Fibroblast of villous mesenchyme (primary cell): ENCODE data around the gene TMEM109. TPM values are rescaled to one million over a fixed set of nuclear protein-coding genes. Genes with fewer than 3 reads are reported as not detected.

Experiments used
- DNase-seq: peaks from one replicate; pipeline ENCODE4 v3.0.0-alpha.2; 2010; ENCODE audit warnings: low read depth
- H3K4me3 ChIP-seq: 2 replicates; pipeline ENCODE4 v1.5.1; 2011; ENCODE audit warnings: low read depth, mild to moderate bottlenecking, low read length
- total RNA-seq: library from RNA; depleted of rRNA; stranded (reverse); fragments of >200 nt; gene quantifications from 2 replicates; pipeline ENCODE4 v1.2.3, GENCODE V29; 2012
- TF ChIP-seq, protein P1 (sequence below): IDR thresholded peaks from 2 replicates; pipeline ENCODE4 v1.5.1; 2012; ENCODE audit warnings: low read depth, mild to moderate bottlenecking, low read length; ENCODE audit not compliant: insufficient read depth

TMEM109 gene
- total RNA-seq: 28.9 and 38.3 TPM in 2 replicates

DNA sequence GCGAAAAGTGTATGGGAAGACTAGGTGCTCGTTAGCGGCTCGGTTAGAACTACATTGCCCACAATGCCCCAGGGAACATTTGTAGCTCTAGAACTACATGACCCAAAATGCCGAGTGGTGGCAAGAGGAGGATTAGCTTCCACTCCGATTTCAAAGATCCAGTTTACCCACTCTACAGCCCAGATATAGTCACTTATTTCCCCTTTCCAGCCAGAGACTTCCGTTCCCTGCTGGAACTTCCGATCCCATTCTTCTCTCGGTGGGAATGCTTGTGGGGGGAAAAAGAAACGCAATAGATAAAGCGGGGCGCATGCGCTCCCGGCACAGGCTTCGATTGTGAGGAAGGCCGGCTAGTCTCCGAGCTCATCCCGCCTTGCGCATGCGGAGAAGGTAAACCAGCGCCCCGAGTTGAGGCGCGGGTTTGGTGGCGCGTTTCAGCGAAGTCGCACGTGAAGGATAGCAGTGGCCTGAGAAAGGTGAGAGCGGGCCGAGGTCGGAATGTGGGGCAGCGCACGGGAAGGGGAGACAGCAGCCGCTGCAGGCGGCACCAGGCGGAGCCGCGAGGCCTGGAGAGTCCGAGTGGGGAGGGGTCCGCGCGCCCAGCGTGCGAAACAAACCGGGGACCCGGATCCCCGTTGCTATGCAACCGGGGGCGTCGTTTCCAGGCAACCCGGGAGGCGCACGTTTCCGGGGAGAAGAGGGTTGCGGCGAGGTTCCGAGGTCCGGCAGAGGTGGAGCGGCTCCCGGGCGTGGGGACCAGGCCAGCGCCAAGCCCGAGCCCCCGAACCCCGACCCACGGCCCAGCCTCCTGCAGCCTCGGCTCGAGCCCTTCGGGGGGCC is at the start of gene TMEM109:
TSS of gene TMEM109 (plus strand) at position 366 of the 840 bp plus-strand sequence. CDS start 5,536 bp downstream, outside the sequence.
- TF ChIP-seq, protein P1, sequence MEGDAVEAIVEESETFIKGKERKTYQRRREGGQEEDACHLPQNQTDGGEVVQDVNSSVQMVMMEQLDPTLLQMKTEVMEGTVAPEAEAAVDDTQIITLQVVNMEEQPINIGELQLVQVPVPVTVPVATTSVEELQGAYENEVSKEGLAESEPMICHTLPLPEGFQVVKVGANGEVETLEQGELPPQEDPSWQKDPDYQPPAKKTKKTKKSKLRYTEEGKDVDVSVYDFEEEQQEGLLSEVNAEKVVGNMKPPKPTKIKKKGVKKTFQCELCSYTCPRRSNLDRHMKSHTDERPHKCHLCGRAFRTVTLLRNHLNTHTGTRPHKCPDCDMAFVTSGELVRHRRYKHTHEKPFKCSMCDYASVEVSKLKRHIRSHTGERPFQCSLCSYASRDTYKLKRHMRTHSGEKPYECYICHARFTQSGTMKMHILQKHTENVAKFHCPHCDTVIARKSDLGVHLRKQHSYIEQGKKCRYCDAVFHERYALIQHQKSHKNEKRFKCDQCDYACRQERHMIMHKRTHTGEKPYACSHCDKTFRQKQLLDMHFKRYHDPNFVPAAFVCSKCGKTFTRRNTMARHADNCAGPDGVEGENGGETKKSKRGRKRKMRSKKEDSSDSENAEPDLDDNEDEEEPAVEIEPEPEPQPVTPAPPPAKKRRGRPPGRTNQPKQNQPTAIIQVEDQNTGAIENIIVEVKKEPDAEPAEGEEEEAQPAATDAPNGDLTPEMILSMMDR: no peak
- DNase-seq: peak; percentile 87
- H3K4me3 ChIP-seq: peak within 1 kb of the TSS; percentile 68

GRCh38 chr11:60864856-60865513 is 49.0 kb upstream of the TMEM109 start:
- DNase-seq: no peak
- TF ChIP-seq, protein P1: no peak
- H3K4me3 ChIP-seq: no peak overlapping the region

DNA sequence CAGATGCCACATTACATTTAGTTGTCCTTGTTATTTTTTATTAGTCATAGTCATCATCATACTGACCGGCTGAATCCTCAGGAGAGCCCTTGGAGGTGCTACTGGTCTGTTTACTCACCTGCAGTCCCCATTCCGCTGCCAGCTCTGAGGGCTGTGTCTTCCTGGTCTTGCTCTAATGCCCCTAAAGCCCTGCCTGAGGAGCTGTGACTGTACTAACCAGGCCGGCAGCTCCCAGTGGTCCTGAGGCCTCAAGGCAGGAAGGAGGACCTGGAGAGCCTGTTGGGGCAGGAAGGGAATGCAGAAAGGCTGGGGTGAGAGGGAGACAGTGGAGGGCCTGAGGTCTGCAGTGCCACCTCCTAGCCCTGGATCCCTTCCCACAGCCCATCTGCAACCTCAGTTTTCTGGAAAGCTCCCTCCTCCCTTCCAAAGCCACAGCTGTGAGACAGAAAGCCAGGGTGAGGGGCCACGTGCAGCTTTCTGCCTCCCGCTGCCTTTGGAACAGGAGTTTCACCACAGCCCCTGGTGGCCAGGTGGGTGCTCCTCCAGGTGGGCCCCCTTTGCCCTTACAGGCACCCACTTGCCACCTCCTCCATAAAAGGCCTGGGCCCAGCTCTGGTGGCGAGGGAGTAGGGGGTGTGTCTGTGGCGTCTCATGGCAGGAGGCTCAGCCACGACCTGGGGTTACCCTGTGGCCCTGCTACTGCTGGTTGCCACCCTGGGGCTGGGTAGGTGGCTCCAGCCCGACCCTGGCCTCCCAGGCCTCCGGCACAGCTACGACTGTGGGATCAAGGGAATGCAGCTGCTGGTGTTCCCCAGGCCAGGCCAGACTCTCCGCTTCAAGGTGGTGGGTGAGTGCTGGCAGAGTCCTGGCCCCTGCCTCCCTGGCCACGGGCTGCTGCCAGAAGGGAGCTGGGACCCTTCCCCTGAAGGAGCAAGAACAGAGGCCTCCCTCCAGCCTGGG is 46.8 kb upstream of the TMEM109 start, which contains the start of gene ZP1:
TSS of gene ZP1 (plus strand) at position 632 of the 960 bp plus-strand sequence. CDS start at position 652, 20 bp downstream.
- no peak for DNase-seq
- no peak within 1 kb of the TSS for H3K4me3 ChIP-seq
- TF ChIP-seq, protein P1: no peak

DNA sequence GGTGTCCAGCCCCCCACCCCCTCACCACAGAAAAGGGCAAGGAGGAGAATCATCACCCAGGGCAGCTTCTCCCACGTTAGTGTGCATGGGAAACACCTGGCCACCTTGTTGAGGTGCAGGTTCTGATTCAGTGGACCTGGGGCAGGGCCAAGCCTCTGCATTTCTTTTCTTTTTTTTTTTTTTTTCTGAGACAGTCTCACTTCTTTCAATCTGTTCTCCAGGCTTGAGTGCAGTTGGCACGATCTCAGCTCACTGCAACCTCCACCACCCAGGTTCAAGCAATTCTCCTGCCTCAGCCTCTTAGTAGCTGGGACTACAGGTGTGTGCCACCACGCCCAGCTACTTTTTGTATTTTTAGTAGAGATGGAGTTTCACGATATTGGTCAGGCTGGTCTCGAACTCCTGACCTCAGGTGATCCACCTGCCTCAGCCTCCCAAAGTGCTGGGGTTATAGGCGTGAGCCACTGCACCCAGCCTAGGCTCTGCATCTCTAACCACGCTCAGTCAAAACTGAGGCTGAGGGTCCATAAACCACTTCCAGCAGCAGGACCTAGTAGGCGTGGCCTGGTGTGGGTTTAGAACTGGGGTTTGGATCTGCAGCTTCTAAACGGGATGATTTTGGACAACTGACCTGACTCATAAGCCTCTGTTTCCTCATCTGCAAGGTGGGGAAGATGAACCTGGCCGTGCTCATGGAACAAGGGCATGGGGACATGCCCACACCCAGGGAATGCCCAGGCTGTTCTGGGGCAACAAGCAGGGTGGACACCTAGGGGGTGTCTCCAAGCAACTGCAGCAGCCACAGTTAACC is 45.9 kb upstream of the TMEM109 start:
- H3K4me3 ChIP-seq: no peak overlapping the region
- TF ChIP-seq, protein P1: no peak
- no peak for DNase-seq

DNA sequence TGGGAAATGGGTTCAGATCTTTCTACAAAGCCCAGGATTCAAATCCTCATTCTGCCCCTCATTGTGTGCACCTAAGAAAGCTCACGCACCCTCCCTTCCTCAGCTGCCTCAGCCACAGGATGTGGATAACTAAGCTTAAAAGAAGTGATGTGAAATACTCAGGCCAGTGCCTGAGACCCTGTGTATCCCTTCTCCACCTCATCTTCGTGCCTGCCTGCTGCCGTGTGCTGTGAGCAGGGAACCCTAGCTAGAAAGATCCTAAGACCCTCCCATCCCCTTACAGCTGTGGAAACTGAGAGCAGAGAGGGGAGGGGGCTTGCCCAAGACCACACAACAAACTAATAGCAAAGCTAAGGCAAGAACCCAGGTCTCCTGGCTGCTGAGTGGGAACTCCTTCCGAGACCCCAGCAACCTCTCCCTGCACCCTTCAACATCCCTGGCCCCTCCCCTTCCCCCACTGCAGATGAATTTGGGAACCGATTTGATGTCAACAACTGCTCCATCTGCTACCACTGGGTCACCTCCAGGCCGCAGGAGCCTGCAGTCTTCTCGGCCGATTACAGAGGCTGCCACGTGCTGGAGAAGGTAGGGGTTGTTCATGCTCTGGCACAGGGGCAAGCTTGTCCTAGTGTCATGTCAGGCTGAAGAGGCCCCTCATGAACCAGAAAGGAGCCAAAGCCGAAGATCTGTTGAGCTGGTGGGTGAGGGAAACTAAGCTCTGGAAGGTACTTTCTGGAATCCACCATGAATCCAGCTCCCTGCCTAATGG is 45.1 kb upstream of the TMEM109 start:
- TF ChIP-seq, protein P1: no peak
- no peak for DNase-seq
- no peak overlapping the region for H3K4me3 ChIP-seq
